ENCODE results near the gene STT3A. TPM values are rescaled to one million over a fixed set of nuclear protein-coding genes. Genes with fewer than 3 reads are reported as not detected.

The STT3A gene
- total RNA-seq, 1 donor from 2014 or later: 232 TPM

DNA sequence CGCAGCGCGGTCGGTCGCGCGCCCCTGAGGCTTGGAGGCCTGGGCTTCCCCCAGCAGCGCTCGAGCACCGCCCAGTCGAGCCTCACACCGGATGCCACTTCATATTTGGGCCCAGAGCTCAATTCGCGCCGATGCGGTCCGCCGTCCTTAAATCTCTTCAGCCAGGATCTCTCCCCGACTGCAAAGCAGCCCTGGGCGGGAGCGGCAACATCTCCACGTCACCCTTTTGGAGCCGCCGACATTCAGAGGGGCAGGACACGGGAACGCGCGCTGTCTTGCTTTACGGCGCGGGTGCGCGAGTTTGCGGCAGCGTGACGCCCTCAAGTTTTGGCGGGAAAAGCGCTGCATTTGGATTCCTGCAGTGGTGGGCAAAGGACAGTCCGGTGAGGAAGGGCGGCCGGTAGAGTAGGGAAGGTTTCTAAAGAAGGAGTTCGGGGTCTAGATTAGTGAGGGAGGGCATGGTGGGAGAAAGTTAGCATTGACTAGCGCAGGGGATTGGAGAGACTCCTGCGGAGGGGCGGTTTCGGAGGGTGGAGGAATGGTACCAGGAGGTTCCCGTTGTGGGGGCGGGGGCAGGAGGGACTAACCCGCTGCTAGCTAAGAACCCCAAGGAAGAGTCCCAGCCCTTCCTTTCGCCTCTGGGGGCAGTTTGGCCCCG, 33.1 kb downstream of the STT3A start:
- Histone ChIP-seq H3K79me2 (ENCODE audit: insufficient read depth, low read length) (peaks cover 33% of the 10 kb centered on the region), H3K4me1 (ENCODE audit: insufficient read depth, low read length) (peaks cover 14% of the 10 kb centered on the region), H3K9ac (ENCODE audit: low read length) (peak overlapping the region; percentile 85), H3K27me3 (ENCODE audit: insufficient read depth, low read length) (no peaks in the 10 kb centered on the region), H2AFZ (ENCODE audit: low read depth, low read length) (peak overlapping the region; percentile 89), H3K4me3 (ENCODE audit: insufficient read depth, low read depth, low read length) (peak overlapping the region; percentile 88), H3K27ac (ENCODE audit: low read depth, low read length) (peak overlapping the region; percentile 93), H4K20me1 (ENCODE audit: insufficient read depth, low read length) (no peaks in the 10 kb centered on the region), H3K36me3 (ENCODE audit: insufficient read depth, low read length) (peaks cover 22% of the 10 kb centered on the region), H3K9me3 (ENCODE audit: insufficient read depth, low read depth, low read length) (no peaks in the 10 kb centered on the region), H3K4me2 (ENCODE audit: low read length) (peak overlapping the region; percentile 95)
- H3K4me3 Mint-ChIP-seq (ENCODE audit: unreplicated experiment): peak overlapping the region; percentile 89
- no peak for TF ChIP-seq EZH2 (IDR thresholded peaks at IDR 0.05; ENCODE audit: insufficient read depth, low read length)
- TF ChIP-seq, protein P1, sequence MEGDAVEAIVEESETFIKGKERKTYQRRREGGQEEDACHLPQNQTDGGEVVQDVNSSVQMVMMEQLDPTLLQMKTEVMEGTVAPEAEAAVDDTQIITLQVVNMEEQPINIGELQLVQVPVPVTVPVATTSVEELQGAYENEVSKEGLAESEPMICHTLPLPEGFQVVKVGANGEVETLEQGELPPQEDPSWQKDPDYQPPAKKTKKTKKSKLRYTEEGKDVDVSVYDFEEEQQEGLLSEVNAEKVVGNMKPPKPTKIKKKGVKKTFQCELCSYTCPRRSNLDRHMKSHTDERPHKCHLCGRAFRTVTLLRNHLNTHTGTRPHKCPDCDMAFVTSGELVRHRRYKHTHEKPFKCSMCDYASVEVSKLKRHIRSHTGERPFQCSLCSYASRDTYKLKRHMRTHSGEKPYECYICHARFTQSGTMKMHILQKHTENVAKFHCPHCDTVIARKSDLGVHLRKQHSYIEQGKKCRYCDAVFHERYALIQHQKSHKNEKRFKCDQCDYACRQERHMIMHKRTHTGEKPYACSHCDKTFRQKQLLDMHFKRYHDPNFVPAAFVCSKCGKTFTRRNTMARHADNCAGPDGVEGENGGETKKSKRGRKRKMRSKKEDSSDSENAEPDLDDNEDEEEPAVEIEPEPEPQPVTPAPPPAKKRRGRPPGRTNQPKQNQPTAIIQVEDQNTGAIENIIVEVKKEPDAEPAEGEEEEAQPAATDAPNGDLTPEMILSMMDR (IDR thresholded peaks at IDR 0.05; ENCODE audit: insufficient read depth, low read depth, low read length): no peak
- no peak for FAIRE-seq
- no peaks in the 10 kb centered on the region for H3K27me3 Mint-ChIP-seq (ENCODE audit: low read depth, unreplicated experiment)
- H3K9me3 Mint-ChIP-seq (ENCODE audit: unreplicated experiment): no peaks in the 10 kb centered on the region
- peak overlapping the region; percentile 89 for H3K27ac Mint-ChIP-seq (ENCODE audit: unreplicated experiment)
- no peaks in the 10 kb centered on the region for H3K36me3 Mint-ChIP-seq (ENCODE audit: low read depth, unreplicated experiment)
- peak; percentile 80 for DNase-seq (ENCODE audit: low read depth)
- peaks cover 16% of the 10 kb centered on the region for H3K4me1 Mint-ChIP-seq (ENCODE audit: low read depth, unreplicated experiment)

DNA sequence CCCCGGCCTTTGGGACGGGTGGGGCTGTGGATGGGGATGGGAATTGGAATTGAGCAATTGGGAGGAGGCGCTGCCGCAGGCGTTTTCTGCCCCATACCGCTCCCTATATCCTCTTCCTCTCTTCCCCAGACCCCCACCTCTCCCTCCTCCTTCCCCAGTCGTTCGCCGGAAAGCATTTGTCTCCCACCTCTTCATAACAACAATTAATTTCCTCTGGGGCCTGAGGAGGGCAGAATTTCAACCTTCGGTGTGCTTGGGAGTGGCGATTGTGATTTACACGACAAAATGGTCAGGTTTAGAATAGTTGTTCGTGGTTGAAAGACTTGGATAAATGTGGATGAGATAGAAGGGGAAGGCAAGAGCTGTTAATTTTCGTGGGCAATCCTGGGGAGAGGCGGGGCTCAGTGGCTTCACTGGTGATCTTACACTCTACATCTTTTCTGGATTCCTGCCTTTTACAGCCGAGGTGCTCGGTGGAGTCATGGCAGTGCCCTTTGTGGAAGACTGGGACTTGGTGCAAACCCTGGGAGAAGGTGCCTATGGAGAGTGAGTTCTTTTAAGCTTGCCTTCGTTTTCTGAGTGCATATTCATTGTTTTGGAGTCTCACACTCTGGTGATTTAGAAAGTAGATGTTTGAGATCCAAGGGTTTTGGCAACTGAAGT, 33.8 kb downstream of the STT3A start:
- Histone ChIP-seq H3K79me2 (ENCODE audit: insufficient read depth, low read length) (peaks cover 35% of the 10 kb centered on the region), H3K4me1 (ENCODE audit: insufficient read depth, low read length) (peaks cover 14% of the 10 kb centered on the region), H3K4me2 (ENCODE audit: low read length) (peak overlapping the region; percentile 95), H3K27me3 (ENCODE audit: insufficient read depth, low read length) (no peaks in the 10 kb centered on the region), H3K9ac (ENCODE audit: low read length) (peak overlapping the region; percentile 85), H3K27ac (ENCODE audit: low read depth, low read length) (peak overlapping the region; percentile 93), H3K36me3 (ENCODE audit: insufficient read depth, low read length) (peaks cover 15% of the 10 kb centered on the region), H3K4me3 (ENCODE audit: insufficient read depth, low read depth, low read length) (peak overlapping the region; percentile 88), H2AFZ (ENCODE audit: low read depth, low read length) (peak overlapping the region; percentile 89), H3K9me3 (ENCODE audit: insufficient read depth, low read depth, low read length) (no peaks in the 10 kb centered on the region), H4K20me1 (ENCODE audit: insufficient read depth, low read length) (no peaks in the 10 kb centered on the region)
- peak; percentile 77 for DNase-seq (ENCODE audit: low read depth)
- Mint-ChIP-seq H3K27ac (ENCODE audit: unreplicated experiment) (peak overlapping the region; percentile 86), H3K4me1 (ENCODE audit: low read depth, unreplicated experiment) (peaks cover 14% of the 10 kb centered on the region), H3K4me3 (ENCODE audit: unreplicated experiment) (peak overlapping the region; percentile 89), H3K27me3 (ENCODE audit: low read depth, unreplicated experiment) (no peaks in the 10 kb centered on the region), H3K36me3 (ENCODE audit: low read depth, unreplicated experiment) (no peaks in the 10 kb centered on the region), H3K9me3 (ENCODE audit: unreplicated experiment) (no peaks in the 10 kb centered on the region)
- no peak for FAIRE-seq
- TF ChIP-seq EZH2 (IDR thresholded peaks at IDR 0.05; ENCODE audit: insufficient read depth, low read length): no peak
- TF ChIP-seq, protein P1 (IDR thresholded peaks at IDR 0.05; ENCODE audit: insufficient read depth, low read depth, low read length): peak; percentile 33

Measured in astrocyte (in vitro differentiated cells and primary cell).